Renal cortical epithelial cell (primary cell): ENCODE results near the gene ZFYVE28. TPM values are rescaled to one million over a fixed set of nuclear protein-coding genes. Genes with fewer than 3 reads are reported as not detected.

Source experiments
- DNase-seq: peaks from one replicate; pipeline ENCODE4 v3.0.0-alpha.2; 2011; ENCODE audit warnings: low read depth
- total RNA-seq: library from RNA; depleted of rRNA; stranded (reverse); fragments of >200 nt; gene quantifications from 2 replicates; pipeline ENCODE4 v1.2.3, GENCODE V29; 2014

The ZFYVE28 gene
- total RNA-seq, 1 donor from 2014 or later = 9.2 TPM

DNA sequence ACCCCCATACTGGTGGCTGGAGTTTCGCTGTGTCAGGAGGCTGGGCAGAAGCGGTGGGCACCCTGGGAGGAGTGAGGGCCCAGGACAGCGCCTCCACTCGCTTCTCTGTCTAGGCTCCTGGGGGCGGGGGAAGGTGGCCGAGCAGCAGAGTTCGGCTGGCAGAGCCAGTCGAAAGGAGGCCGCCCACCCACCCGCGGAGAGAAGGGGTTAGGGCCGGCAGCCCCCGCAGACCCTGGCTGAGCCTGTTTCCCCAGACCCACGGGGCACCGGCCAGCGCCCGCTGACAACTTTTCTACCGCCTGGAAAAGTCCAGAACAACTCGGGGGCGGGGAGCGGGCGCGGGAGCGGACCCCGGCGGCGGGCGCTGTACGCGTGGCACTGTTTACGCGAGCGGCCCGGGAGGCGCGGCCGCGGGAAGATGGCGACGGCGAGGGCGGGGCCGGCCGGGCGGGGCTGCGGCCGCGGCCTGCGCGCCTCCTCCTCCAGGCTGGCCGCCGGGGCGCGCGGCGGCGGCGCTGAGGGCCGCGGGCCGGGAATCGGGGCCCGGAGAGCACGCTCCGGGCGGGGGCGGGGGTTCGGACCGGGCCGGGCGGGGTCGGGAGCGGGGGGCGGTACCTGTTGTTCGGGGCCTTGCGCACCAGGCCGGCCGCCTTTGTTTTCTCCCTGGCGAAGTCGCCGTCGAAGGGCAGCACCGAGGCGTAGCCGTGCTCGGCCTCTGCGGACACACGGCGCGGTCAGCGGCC, 157.2 kb downstream of the ZFYVE28 start:
- no peak for DNase-seq

DNA sequence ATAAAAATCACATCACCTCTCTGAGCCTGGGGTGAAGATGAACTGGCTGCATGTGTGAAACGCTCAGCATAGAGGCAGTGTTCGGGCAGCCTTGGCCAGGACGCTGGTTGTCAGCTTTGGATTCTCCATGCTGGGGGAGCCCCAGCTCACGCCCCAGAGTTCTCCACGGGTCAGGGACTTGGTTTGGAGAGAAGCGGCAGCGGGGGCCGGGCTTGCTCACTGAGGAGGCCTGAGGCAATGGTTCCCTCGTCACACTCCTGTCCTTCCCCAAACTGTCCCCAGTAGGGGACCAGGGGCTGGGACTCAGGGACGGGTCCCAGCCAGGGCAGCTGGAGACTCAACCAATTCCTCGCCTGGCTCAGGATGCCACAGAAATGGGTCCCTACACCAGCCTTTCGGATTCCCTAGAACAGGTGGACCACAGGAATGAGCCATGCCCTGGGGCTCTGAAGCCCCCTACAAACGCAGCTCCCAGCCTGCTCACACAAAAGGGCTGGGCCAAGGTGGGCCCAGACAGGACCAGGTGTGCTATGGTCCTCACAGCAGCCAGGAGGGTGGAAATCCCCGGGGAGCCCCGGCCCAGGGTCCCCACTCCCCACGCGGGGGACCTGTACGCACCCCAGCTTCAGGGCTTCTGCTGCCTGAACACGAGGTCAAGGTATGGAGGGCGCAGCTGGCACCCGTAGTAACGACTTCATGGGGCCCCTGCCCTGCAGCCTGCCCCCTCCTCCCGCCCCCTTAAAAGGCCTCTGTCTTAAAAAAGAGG, 157.9 kb downstream of the ZFYVE28 start:
- DNase-seq = no peak

GRCh38 chr4:2259541-2260343, 158.7 kb downstream of the ZFYVE28 start:
- no peak for DNase-seq

GRCh38 chr4:2259036-2259540, 159.4 kb downstream of the ZFYVE28 start:
- DNase-seq = no peak

- DNase-seq = no peak
These were observed 160.1 kb downstream of the ZFYVE28 start for GRCh38 chr4:2258091-2259035.

- DNase-seq = no peak
These were observed 160.9 kb downstream of the ZFYVE28 start for GRCh38 chr4:2257361-2258081.

DNA sequence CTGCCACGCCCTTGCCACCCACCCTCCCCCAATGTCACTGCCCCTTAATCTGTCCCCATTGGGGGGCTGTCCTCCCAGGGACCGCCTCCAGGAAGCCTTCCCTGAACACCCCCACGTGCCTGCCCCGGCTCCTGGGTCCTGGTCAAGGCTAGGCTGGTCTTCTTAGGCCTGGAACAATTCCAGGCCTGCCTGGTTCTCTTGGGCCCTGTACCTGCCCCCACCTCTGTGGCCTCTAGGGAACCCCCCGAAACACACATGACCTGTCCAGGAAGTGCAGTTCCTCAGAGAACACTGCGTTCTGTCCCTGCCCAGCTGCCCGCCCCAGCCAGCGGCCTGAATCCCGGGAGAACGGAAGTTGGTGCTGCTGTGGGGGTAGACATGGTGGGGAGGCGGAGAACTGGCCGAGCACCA, 161.7 kb downstream of the ZFYVE28 start:
- no peak for DNase-seq

GRCh38 chr4:2256156-2256731, 162.2 kb downstream of the ZFYVE28 start:
- DNase-seq = no peak

DNA sequence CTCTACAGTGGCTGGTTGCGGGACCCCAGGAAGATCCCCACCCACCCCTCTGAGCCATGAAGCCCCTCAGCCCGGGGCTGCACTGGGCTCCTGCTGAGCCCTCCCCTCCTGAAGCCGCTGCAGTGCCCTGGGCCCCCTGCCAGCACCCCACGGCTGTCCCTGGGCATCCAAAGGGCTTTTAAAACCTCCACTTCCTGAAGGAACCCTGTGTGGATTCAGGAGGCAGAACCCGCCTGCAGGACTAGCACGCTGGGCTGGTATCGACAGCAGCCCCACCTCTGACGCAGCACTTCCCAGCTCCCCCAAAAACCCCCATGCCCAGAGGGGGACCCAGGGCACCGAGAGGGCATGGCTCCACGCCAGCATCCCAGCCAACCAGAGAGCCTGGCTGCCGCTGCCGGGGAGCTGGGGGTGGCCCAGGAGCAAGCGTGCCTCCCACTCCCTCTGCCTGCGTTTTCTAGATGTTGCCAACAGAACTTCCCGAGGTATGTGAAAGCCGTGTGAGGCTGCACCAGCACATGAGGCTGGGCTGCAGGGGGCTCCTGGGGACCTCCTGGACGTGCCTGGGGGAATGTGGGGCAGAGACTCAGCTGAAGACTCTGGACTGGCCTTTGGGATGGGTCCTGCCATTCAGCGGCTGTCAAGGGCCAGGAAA, 162.8 kb downstream of the ZFYVE28 start:
- DNase-seq = peak; percentile 39

GRCh38 chr4:2254665-2255500, 163.6 kb downstream of the ZFYVE28 start:
- no peak for DNase-seq

DNA sequence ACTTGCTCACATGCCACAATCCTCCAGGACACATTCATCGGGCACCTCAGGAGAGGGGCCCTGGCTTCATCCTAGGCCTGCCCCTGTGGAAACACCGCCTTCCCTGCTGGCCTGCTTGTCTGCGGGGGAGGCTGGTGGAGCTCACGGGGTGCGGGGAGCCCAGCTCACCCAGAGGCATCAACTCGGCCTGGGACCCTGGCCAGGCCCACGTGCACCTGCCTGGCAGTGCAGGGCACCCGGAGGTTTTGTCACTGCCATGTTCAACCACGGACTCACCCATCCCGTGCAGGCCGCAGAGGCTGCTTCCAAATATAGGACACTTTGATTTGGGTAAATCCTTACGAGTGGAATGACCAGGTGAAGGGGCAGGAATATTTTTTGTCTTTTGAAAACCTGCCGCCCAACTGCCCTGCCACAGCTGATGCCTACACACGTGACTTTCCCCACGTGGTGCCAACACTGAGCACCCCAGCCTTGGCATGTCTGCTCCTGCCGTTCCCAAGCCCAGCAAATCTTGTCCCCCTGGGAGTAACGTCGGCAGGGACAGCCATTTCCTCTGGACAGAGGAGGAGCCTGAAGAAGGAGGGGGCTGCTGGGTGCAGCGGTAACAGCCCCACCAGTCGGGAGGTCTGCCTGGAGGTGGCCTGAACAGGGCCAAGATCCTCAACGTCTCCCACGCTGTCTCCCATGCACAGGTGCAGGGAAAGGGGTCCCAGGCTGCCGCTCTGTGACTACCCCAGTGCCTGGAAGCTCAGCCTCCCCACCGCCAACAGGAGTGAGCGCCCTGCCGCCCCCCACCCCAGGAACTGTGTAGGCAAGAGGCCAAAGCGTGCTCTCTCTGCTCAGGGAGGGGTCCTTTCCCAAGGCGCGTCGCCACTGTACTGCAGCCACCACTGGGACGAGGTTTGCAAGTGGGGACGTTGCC, 165.0 kb downstream of the ZFYVE28 start:
- DNase-seq = no peak

- DNase-seq = no peak
These were observed 165.8 kb downstream of the ZFYVE28 start for GRCh38 chr4:2252530-2253091.

DNA sequence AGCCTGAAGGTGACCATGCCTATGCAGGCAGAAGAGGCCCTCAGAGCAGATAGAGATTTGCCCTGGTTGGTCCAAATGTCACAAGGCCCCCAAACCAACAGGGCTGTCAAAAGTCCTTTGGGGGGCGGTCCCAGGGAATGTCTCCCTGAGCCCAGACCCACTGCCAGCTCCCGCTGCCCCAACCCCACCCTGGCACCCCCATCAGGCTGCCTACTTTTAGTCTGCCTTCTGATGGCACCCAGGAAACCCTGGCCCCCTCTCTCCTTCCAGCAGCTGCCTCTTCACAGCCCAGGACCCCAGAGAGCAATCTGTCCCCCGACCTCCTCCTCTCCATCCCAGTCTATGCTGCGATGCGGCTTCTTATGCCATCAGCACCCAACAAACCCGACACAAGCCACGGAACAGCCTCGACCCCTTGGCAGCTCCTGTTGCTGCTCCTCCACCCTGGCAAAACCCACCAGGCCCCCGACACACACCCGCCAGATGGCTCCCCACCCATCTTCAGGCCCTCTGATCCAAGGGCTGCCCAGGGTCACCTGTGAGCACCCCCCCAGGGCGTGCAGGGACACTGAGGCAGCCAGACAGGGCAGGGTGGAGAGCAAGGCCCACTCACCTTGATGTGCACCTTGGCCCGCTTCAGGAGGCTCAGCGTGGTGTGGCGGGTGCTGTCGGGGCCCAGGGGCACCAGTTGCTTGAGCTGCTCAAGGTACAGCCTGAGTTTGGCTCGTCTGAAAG, 166.5 kb downstream of the ZFYVE28 start:
- no peak for DNase-seq

DNA sequence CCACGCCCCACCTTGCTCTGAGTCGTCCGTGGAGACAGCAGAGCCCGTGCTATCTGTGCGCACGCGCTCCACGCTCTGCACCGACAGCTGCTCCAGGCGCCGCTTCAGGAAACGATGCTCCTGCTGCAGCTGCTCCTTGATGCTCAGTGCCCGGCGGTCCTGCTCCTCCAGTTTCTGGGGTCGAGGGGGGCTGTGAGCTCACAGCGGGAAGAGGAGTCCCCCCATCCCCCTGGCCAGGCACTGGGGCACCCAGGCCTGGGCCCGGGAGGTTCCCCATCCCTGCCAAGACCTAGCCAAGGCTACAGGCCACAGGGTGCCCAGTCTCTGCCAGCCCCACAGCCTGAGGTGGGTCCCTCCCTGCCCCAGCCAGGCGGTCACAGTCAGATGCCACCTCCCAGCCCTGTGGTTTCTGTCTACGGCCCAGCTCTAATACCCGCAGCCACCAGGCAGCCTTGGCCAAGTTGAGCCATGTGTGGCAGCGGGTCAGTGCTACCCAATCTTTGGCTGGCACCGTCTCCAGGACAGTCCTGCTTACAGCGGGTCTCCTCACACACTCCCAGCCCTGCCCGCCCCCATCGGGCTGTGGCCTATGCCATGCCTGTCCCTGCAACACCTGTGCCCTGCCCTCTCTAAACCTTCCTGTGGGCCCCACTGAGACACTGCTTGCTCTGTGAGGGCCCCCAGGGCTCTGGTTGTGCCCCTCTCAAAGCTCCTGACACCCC, 167.2 kb downstream of the ZFYVE28 start:
- no peak for DNase-seq

- no peak for DNase-seq
These were observed 167.9 kb downstream of the ZFYVE28 start for GRCh38 chr4:2250357-2251072.
